H1 (cell line): ENCODE measurements around the gene DCTN3. TPM values are rescaled to one million over a fixed set of nuclear protein-coding genes. Genes with fewer than 3 reads are reported as not detected.
A peak's percentile ranks its signal among the peaks of the same experiment; 100 is the strongest.

Experiments
- CBX8 ChIP-seq: fragments of 300-800, 300-1000 bp; sonication (generic); IDR thresholded peaks from 2 replicates; pipeline ENCODE4 v1.7.1; 2016; ENCODE audit warnings: low read depth, low read length, borderline replicate concordance
- EP300 ChIP-seq, 2 experiments: IDR thresholded peaks; 1 replicate in 1 of 2; 2 replicates in 1 of 2; pipeline ENCODE4 v1.6.1; 2011 to 2012; ENCODE audit warnings: low read depth in 2 of 2, low read length in 2 of 2, mild to moderate bottlenecking in 2 of 2, borderline replicate concordance in 1 of 2, inconsistent platforms in 1 of 2, moderate library complexity in 1 of 2
- EZH2 ChIP-seq: fragments of 200-600 bp; sonication (generic); IDR thresholded peaks from 2 replicates; pipeline ENCODE4 v1.7.1; 2012; ENCODE audit warnings: low read depth, mild to moderate bottlenecking, moderate library complexity, low read length, inconsistent platforms; ENCODE audit not compliant: severe bottlenecking
- FOSL1 ChIP-seq: IDR thresholded peaks from 2 replicates; pipeline ENCODE4 v1.6.1; 2011; ENCODE audit warnings: mild to moderate bottlenecking, low read depth, low read length, moderate library complexity; ENCODE audit not compliant: insufficient read depth
- GABPA ChIP-seq: IDR thresholded peaks from 2 replicates; pipeline ENCODE4 v1.6.1; 2011; ENCODE audit warnings: mild to moderate bottlenecking, low read length, moderate library complexity, borderline replicate concordance; ENCODE audit not compliant: insufficient read depth
- GTF2F1 ChIP-seq: IDR thresholded peaks from 2 replicates; pipeline ENCODE4 v1.6.1; 2012; ENCODE audit warnings: low read depth, low read length, improper control_type of control experiment, borderline replicate concordance
- KDM4A ChIP-seq: IDR thresholded peaks from one replicate; pipeline ENCODE4 v1.7.1; 2012; ENCODE audit warnings: low read depth, mild to moderate bottlenecking, moderate library complexity, low read length, inconsistent platforms; ENCODE audit not compliant: severe bottlenecking
- KDM5A ChIP-seq: fragments of 200-600 bp; IDR thresholded peaks from 2 replicates; pipeline ENCODE4 v1.7.1; 2012; ENCODE audit warnings: mild to moderate bottlenecking, low read length, inconsistent platforms, mixed read lengths
- RBBP5 ChIP-seq: IDR thresholded peaks from 2 replicates; pipeline ENCODE4 v1.7.1; 2012; ENCODE audit warnings: low read depth, mild to moderate bottlenecking, inconsistent platforms, low read length, moderate library complexity, borderline replicate concordance
- SAP30 ChIP-seq: fragments of 300-600 bp; sonication (generic); IDR thresholded peaks from 2 replicates; pipeline ENCODE4 v1.7.1; 2012; ENCODE audit warnings: low read length, moderate library complexity, mild to moderate bottlenecking, inconsistent platforms; ENCODE audit not compliant: insufficient read depth, insufficient replicate concordance
- SIRT6 ChIP-seq: IDR thresholded peaks from one replicate; pipeline ENCODE4 v1.7.1; 2012; ENCODE audit warnings: low read length, inconsistent platforms
- SIX5 ChIP-seq: IDR thresholded peaks from 2 replicates; pipeline ENCODE4 v1.6.1; 2011; ENCODE audit warnings: mild to moderate bottlenecking, low read depth, low read length
- SP1 ChIP-seq: IDR thresholded peaks from 2 replicates; pipeline ENCODE4 v1.6.1; 2011; ENCODE audit warnings: low read depth, low read length
- SRF ChIP-seq: IDR thresholded peaks from 2 replicates; pipeline ENCODE4 v1.6.1; 2011; ENCODE audit warnings: mild to moderate bottlenecking, low read depth, low read length, moderate library complexity
- ZNF274 ChIP-seq: IDR thresholded peaks from 2 replicates; pipeline ENCODE4 v1.7.0; 2012; ENCODE audit warnings: low read length, borderline replicate concordance; ENCODE audit errors: extremely low read depth
- polyA plus RNA-seq, 7 experiments: library from polyadenylated mRNA; depleted of rRNA in 3 of 7; stranded (reverse) in 5 of 7; unstranded in 2 of 7; fragments of >200 nt in 5 of 7; fragments of 200-250 nt in 2 of 7; gene quantifications; 1 replicate in 5 of 7; 2 replicates in 1 of 7; 4 replicates in 1 of 7; pipeline versions ENCODE4 v1.2.1 to v1.2.3, GENCODE V29; 2011 to 2013; ENCODE audit warnings: missing spikeins in 2 of 7, mixed read lengths in 2 of 7
- total RNA-seq: library from RNA; stranded (reverse); fragmentation: NEBNext Ultra II Directional; extraction: Animal tissue kit (Norgen Biotek cat#: 25700); gene quantifications from 2 replicates; pipeline ENCODE4 v1.2.1, GENCODE V29; 2021
- TF ChIP-seq, protein P1 (sequence below), 3 experiments: IDR thresholded peaks; 1 replicate in 2 of 3; 2 replicates in 1 of 3; pipeline versions ENCODE4 v1.5.1 to v1.6.1; 2011; ENCODE audit warnings: low read length in 3 of 3, mild to moderate bottlenecking in 3 of 3, inconsistent platforms in 2 of 3, low read depth in 1 of 3, moderate library complexity in 1 of 3; ENCODE audit not compliant: insufficient read depth in 1 of 3; ENCODE audit errors: control extremely low read depth in 1 of 3
- TF ChIP-seq, protein P2 (sequence below): IDR thresholded peaks from 2 replicates; pipeline ENCODE4 v1.6.1; 2012; ENCODE audit warnings: low read length, inconsistent platforms
- TF ChIP-seq, protein P3 (sequence below): IDR thresholded peaks from 2 replicates; pipeline ENCODE4 v1.6.1; 2012; ENCODE audit warnings: inconsistent platforms

The DCTN3 gene
- total and polyA plus RNA-seq, 2 of the 8 experiments (the other 6 are each of a cell fraction or from before 2014, with no cell fraction given), result 25.6 to 39.2 TPM

DNA sequence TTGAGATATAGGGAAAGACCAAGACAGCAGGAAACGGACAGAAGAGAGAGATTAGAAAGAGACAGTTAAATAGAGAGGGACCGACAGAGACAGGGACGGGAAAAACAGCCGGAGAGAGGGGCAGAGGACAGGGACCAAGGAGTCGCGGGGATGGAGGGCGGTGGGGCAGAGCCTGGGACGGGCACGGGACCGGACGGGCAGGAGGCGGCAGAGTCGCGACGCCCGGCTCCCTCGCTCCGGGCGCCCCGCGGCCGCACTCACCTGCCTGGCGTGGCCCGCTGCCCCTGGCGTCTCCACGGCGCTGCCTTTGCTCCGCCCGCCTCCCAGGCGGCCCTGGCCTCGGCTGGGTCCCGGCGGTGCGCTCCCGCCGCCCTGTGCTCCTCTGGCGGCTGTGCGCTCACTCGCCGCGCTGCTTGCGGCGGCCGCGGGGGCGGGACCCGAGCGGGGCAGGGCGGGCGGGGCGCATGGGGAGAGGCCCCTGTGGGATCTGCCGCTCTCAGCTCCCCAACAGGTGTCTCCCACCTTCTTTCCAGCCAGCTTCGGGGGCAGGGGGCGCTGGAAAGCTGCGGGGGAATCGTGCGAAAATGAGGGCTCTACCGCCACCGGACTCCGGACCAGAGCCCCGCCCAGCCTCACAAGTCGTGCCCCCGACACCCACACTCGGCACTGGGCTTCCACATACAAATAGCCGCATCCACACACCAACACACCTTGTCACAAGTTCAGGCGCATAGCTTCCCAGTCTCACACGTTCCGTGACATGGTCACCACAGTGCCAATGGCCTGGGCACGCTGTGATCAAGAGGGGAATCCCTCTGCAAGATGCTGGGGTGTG lies 8.6 kb upstream of the DCTN3 start, which contains the start of gene ARID3C (continued):
- TF ChIP-seq, protein P1, sequence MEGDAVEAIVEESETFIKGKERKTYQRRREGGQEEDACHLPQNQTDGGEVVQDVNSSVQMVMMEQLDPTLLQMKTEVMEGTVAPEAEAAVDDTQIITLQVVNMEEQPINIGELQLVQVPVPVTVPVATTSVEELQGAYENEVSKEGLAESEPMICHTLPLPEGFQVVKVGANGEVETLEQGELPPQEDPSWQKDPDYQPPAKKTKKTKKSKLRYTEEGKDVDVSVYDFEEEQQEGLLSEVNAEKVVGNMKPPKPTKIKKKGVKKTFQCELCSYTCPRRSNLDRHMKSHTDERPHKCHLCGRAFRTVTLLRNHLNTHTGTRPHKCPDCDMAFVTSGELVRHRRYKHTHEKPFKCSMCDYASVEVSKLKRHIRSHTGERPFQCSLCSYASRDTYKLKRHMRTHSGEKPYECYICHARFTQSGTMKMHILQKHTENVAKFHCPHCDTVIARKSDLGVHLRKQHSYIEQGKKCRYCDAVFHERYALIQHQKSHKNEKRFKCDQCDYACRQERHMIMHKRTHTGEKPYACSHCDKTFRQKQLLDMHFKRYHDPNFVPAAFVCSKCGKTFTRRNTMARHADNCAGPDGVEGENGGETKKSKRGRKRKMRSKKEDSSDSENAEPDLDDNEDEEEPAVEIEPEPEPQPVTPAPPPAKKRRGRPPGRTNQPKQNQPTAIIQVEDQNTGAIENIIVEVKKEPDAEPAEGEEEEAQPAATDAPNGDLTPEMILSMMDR (IDR thresholded peaks at IDR 0.05; ENCODE audit: control extremely low read depth in 1 of 3, insufficient read depth in 1 of 3, low read depth in 1 of 3, low read length in 3 of 3), result no peak
- TF ChIP-seq SRF (no peak), EP300 (IDR thresholded peaks at IDR 0.05; ENCODE audit: borderline replicate concordance in 1 of 2, low read depth in 2 of 2, low read length in 2 of 2) (no peak), SP1 (no peak), EZH2 (peak; percentile 65), ZNF274 (no peak), GABPA (peak; percentile 48; the same call in 1 of the 2 replicates), KDM4A (peak; percentile 91), KDM5A (no peak), SAP30 (no peak), RBBP5 (0 out of 2 replicates have a peak, but pooled peaks have one; percentile 43), GTF2F1 (no peak), SIX5 (no peak), CBX8 (no peak), FOSL1 (no peak), SIRT6 (no peak)
- TF ChIP-seq, protein P2, sequence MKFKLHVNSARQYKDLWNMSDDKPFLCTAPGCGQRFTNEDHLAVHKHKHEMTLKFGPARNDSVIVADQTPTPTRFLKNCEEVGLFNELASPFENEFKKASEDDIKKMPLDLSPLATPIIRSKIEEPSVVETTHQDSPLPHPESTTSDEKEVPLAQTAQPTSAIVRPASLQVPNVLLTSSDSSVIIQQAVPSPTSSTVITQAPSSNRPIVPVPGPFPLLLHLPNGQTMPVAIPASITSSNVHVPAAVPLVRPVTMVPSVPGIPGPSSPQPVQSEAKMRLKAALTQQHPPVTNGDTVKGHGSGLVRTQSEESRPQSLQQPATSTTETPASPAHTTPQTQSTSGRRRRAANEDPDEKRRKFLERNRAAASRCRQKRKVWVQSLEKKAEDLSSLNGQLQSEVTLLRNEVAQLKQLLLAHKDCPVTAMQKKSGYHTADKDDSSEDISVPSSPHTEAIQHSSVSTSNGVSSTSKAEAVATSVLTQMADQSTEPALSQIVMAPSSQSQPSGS, result no peak
- TF ChIP-seq, protein P3, sequence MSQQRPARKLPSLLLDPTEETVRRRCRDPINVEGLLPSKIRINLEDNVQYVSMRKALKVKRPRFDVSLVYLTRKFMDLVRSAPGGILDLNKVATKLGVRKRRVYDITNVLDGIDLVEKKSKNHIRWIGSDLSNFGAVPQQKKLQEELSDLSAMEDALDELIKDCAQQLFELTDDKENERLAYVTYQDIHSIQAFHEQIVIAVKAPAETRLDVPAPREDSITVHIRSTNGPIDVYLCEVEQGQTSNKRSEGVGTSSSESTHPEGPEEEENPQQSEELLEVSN, result no peak; the same call in 1 of the 2 replicates
